Adipocyte (in vitro differentiated cells): ENCODE data around the gene METAP1D.

Source experiments
- DNase-seq: peaks from one replicate; pipeline ENCODE4 v3.0.0-alpha.2; 2015; ENCODE audit warnings: low read depth
- H3K27me3 ChIP-seq: replicated peaks from 2 replicates; pipeline ENCODE4 v1.7.0; 2013; ENCODE audit warnings: mild to moderate bottlenecking, low read length, moderate library complexity; ENCODE audit not compliant: control insufficient read depth, insufficient read depth
- H3K36me3 ChIP-seq: 2 replicates; pipeline ENCODE4 v1.7.0; 2013; ENCODE audit warnings: low read length, mild to moderate bottlenecking, moderate library complexity; ENCODE audit not compliant: control insufficient read depth, insufficient read depth, severe bottlenecking
- H3K4me1 ChIP-seq: 2 replicates; pipeline ENCODE4 v1.7.0; 2013; ENCODE audit warnings: mild to moderate bottlenecking, low read length, moderate library complexity; ENCODE audit not compliant: control insufficient read depth, insufficient read depth
- H3K4me3 ChIP-seq: 2 replicates; pipeline ENCODE4 v1.7.0; 2013; ENCODE audit warnings: mild to moderate bottlenecking, low read length, moderate library complexity
- H3K9ac ChIP-seq: 2 replicates; pipeline ENCODE4 v1.7.0; 2013; ENCODE audit warnings: mild to moderate bottlenecking, low read length, moderate library complexity
- H3K9me3 ChIP-seq: 2 replicates; pipeline ENCODE4 v1.7.0; 2013; ENCODE audit warnings: mild to moderate bottlenecking, low read length, moderate library complexity; ENCODE audit not compliant: control insufficient read depth

The METAP1D gene

GRCh38 chr2:171999604-172000469 lies at the start of gene METAP1D:
METAP1D (plus strand) TSS chr2:171999953; CDS start chr2:171999970, 17 bp downstream.
- H3K4me1 ChIP-seq = peaks cover 13% of the 10 kb centered on the region
- peaks cover 5% of the 10 kb centered on the region for H3K27me3 ChIP-seq
- no peaks in the 10 kb centered on the region for H3K9me3 ChIP-seq
- no peaks in the 10 kb centered on the region for H3K36me3 ChIP-seq
- DNase-seq = peak; percentile 96
- H3K4me3 ChIP-seq = peak within 1 kb of the TSS; percentile 98
- H3K9ac ChIP-seq = peak within 1 kb of the TSS; percentile 89

GRCh38 chr2:171952276-171952675 lies 47.5 kb upstream of the METAP1D start:
- no peak overlapping the region for H3K4me3 ChIP-seq
- H3K4me1 ChIP-seq = peaks cover 6% of the 10 kb centered on the region
- no peaks in the 10 kb centered on the region for H3K27me3 ChIP-seq
- H3K36me3 ChIP-seq = peaks cover 4% of the 10 kb centered on the region
- no peak overlapping the region for H3K9ac ChIP-seq
- no peak for DNase-seq
- H3K9me3 ChIP-seq = no peaks in the 10 kb centered on the region

DNA sequence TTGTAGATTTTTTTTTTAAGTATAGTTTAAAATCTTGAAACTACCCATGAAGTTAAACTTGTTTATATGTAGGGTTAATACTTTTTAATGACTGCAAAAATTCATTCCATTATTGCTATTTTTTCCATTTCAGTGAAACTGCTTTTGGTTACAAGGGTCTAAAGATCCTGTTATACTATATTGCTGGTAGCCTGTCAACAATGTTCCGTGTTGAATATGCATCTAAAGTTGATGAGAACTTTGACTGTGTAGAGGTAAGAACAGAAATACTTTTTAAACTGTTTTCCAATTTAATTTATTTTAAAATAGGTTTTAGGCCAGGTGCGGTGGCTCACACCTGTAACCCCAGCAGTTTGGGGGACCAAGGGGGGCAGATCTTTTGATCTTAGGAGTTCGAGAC lies 47.0 kb upstream of the METAP1D start:
- DNase-seq = no peak
- H3K4me1 ChIP-seq = peaks cover 6% of the 10 kb centered on the region
- H3K36me3 ChIP-seq = peaks cover 4% of the 10 kb centered on the region
- H3K4me3 ChIP-seq = no peak overlapping the region
- H3K27me3 ChIP-seq = no peaks in the 10 kb centered on the region
- H3K9me3 ChIP-seq = no peaks in the 10 kb centered on the region
- no peak overlapping the region for H3K9ac ChIP-seq

DNA sequence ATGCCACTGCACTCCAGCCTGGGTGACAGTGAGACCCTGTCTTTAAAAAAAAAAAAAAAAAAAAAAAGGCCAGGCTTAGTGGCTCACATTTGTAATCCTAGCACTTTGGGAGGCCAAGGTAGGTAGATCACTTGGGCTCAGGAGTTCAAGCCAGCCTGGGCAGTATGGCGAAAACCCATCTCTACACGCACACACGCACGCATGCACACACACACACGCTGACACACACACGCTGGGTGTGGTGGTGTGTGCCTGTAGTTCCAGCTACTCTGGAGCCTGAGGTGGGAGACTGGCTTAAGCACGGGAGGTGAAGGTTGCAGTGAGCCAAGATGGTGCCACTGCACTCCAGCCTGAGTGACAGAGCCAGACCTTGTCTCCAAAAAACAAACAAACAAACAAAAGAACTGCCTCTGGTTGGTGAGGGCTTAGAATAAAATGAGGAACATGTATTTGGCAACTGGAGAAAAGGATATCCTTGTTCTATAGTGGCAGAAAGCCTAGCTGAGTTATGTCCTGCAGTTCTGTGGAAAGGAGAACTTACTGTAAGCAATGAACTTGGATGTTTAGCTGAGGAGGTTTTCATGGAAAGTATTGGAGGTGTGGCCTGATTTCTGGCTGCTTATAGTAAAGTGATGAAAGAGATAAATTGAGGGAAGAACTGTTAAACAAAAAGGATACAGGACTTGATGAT lies 43.5 kb upstream of the METAP1D start:
- Histone ChIP-seq H3K27me3 (no peaks in the 10 kb centered on the region), H3K4me1 (peaks cover 30% of the 10 kb centered on the region), H3K36me3 (peaks cover 4% of the 10 kb centered on the region), H3K4me3 (no peak overlapping the region), H3K9me3 (no peaks in the 10 kb centered on the region), H3K9ac (no peak overlapping the region)
- no peak for DNase-seq

GRCh38 chr2:171957061-171957460 lies 42.7 kb upstream of the METAP1D start:
- Histone ChIP-seq H3K9me3 (no peaks in the 10 kb centered on the region), H3K4me3 (no peak overlapping the region), H3K36me3 (peaks cover 4% of the 10 kb centered on the region), H3K4me1 (peaks cover 30% of the 10 kb centered on the region), H3K9ac (no peak overlapping the region), H3K27me3 (no peaks in the 10 kb centered on the region)
- peak; percentile 7 for DNase-seq

- H3K4me1 ChIP-seq = peaks cover 30% of the 10 kb centered on the region
- no peak overlapping the region for H3K4me3 ChIP-seq
- no peaks in the 10 kb centered on the region for H3K9me3 ChIP-seq
- peak; percentile 79 for DNase-seq
- no peak overlapping the region for H3K9ac ChIP-seq
- H3K36me3 ChIP-seq = peaks cover 4% of the 10 kb centered on the region
- H3K27me3 ChIP-seq = no peaks in the 10 kb centered on the region
Measured at GRCh38 chr2:171958475-171958874, 41.3 kb upstream of the METAP1D start.

DNA sequence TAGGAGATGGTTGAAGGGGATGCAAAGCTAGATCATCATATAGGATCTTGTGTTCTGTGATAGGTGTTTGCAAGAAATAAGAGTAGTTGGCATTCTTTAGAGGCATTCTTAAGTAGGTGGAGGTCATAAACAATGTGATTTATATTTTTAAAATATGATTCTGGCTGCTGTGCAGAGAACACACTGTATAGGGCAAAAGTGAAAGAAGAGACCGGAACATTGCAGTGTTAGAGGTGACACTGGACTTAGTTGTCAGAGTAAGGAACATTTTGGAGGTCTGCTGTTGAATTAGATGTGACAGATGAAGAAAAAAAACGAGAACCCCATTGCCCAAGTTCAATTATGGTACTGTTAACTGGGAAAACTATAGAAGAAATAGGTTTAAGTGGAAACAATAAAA lies 39.8 kb upstream of the METAP1D start:
- H3K27me3 ChIP-seq = no peaks in the 10 kb centered on the region
- H3K36me3 ChIP-seq = peaks cover 4% of the 10 kb centered on the region
- no peak overlapping the region for H3K9ac ChIP-seq
- H3K9me3 ChIP-seq = no peaks in the 10 kb centered on the region
- no peak overlapping the region for H3K4me3 ChIP-seq
- peaks cover 25% of the 10 kb centered on the region for H3K4me1 ChIP-seq
- no peak for DNase-seq

DNA sequence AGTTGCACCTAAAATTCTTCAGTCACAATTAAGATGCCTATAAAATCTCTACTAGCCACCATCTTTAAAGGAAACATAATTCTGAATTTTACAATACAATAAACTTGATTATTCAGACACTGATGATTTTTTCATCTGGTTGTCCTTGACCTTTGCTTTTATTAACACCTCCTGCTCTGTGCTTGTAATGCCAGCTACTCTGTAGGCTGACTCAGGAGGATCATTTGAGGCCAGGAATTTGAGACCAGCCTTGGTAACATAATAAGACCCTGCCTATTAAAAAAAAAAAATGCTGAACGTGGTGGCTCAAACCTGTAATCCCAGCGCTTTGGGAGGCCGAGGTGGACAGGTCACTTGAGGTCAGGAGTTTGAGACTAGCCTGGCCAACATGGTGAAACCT lies 39.2 kb upstream of the METAP1D start:
- Histone ChIP-seq H3K9ac (no peak overlapping the region), H3K4me3 (no peak overlapping the region), H3K4me1 (peaks cover 25% of the 10 kb centered on the region), H3K9me3 (no peaks in the 10 kb centered on the region), H3K27me3 (no peaks in the 10 kb centered on the region), H3K36me3 (peaks cover 5% of the 10 kb centered on the region)
- DNase-seq = no peak

DNA sequence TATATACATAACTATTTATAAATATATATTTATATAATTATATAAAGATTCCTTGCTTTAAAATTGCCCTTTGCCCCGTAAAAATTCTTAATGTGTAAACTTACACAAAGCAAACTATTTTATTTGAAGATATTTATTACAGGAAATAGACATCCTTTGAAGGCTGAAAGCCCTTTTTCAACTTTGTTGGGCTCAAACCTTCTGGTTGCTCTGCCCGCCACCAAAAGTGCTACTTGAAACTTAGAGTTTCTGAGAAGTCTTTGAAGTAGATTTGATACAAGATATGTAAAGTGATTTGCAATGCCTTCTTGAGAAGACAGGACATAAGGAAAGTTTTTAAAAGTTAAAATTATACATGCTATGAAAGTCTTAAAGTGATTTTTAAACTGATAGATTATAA lies 36.6 kb upstream of the METAP1D start:
- no peak for DNase-seq
- Histone ChIP-seq H3K9me3 (no peaks in the 10 kb centered on the region), H3K4me3 (no peak overlapping the region), H3K27me3 (no peaks in the 10 kb centered on the region), H3K4me1 (peaks cover 20% of the 10 kb centered on the region), H3K36me3 (peaks cover 21% of the 10 kb centered on the region), H3K9ac (no peak overlapping the region)

GRCh38 chr2:171964308-171964707 lies 35.4 kb upstream of the METAP1D start:
- Histone ChIP-seq H3K36me3 (peaks cover 29% of the 10 kb centered on the region), H3K9me3 (no peaks in the 10 kb centered on the region), H3K9ac (no peak overlapping the region), H3K4me1 (peaks cover 10% of the 10 kb centered on the region), H3K27me3 (no peaks in the 10 kb centered on the region), H3K4me3 (no peak overlapping the region)
- no peak for DNase-seq

DNA sequence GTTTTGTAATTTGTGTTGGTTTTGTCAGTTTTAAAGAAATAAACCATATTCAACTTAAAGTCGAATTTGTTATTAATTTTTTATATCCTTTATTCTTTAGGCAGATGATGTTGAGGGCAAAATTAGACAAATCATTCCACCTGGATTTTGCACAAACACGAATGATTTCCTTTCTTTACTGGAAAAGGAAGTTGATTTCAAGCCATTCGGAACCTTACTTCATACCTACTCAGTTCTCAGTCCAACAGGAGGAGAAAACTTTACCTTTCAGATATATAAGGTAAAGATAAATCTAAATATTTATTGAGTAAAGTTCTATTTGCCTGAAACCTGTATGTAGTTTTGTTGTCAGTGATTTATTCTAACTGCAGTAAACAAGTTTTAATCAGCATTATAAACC lies 34.5 kb upstream of the METAP1D start:
- no peaks in the 10 kb centered on the region for H3K27me3 ChIP-seq
- peaks cover 29% of the 10 kb centered on the region for H3K36me3 ChIP-seq
- no peak for DNase-seq
- H3K4me3 ChIP-seq = no peak overlapping the region
- H3K9ac ChIP-seq = no peak overlapping the region
- peaks cover 2% of the 10 kb centered on the region for H3K4me1 ChIP-seq
- H3K9me3 ChIP-seq = no peaks in the 10 kb centered on the region
